ENCODE results near the gene SPOCK3.

The SPOCK3 gene

DNA sequence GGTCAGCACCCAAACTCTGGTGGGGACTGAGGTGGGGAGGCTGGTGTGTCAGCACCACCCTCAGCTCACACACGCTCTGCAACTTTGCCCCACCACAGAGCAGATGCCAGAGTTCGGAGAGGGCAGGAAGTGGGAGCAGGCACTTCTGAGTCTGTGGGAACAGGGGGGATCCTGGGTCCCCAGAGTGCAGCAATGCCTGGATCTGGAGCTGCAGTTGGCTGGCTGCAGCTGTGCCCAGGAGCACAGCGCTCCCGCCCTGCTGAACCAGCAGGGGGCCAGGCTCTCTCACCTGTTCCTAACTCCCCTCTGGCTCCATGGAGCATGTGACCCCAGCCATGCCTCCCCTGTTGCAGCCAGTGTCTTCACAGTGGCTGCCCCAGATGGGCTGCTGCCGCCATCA lies 252.4 kb downstream of the SPOCK3 start:
- Histone ChIP-seq H3K4me2 (ENCODE audit: low read length) (no peak overlapping the region), H3F3A (ENCODE audit: insufficient read depth, low read length) (no peaks in the 10 kb centered on the region), H3K9ac (ENCODE audit: low read length) (no peak overlapping the region), H3K27me3 (ENCODE audit: insufficient read depth, low read length) (no peaks in the 10 kb centered on the region), H3K4me3 (ENCODE audit: low read depth, low read length, poor library complexity, severe bottlenecking) (no peak overlapping the region), H4K20me1 (ENCODE audit: insufficient read depth, low read length) (no peaks in the 10 kb centered on the region), H3K9me2 (ENCODE audit: low read depth, low read length) (no peaks in the 10 kb centered on the region), H3K27ac (ENCODE audit: low read depth, low read length, poor library complexity, severe bottlenecking) (no peak overlapping the region), H3K36me3 (ENCODE audit: insufficient read depth, low read length) (no peaks in the 10 kb centered on the region), H3K79me2 (ENCODE audit: insufficient read depth, low read length) (no peaks in the 10 kb centered on the region), H2AFZ (ENCODE audit: low read length) (no peak overlapping the region), H3K9me3 (ENCODE audit: low read length) (no peaks in the 10 kb centered on the region), H3K4me1 (ENCODE audit: insufficient read depth, low read length, severe bottlenecking) (peaks cover under 1% of the 10 kb centered on the region)
- no peak for TF ChIP-seq EZH2 (IDR thresholded peaks at IDR 0.05; ENCODE audit: borderline replicate concordance, low read length)
- TF ChIP-seq, protein P1, sequence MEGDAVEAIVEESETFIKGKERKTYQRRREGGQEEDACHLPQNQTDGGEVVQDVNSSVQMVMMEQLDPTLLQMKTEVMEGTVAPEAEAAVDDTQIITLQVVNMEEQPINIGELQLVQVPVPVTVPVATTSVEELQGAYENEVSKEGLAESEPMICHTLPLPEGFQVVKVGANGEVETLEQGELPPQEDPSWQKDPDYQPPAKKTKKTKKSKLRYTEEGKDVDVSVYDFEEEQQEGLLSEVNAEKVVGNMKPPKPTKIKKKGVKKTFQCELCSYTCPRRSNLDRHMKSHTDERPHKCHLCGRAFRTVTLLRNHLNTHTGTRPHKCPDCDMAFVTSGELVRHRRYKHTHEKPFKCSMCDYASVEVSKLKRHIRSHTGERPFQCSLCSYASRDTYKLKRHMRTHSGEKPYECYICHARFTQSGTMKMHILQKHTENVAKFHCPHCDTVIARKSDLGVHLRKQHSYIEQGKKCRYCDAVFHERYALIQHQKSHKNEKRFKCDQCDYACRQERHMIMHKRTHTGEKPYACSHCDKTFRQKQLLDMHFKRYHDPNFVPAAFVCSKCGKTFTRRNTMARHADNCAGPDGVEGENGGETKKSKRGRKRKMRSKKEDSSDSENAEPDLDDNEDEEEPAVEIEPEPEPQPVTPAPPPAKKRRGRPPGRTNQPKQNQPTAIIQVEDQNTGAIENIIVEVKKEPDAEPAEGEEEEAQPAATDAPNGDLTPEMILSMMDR (IDR thresholded peaks at IDR 0.05; ENCODE audit: low read length): no peak

DNA sequence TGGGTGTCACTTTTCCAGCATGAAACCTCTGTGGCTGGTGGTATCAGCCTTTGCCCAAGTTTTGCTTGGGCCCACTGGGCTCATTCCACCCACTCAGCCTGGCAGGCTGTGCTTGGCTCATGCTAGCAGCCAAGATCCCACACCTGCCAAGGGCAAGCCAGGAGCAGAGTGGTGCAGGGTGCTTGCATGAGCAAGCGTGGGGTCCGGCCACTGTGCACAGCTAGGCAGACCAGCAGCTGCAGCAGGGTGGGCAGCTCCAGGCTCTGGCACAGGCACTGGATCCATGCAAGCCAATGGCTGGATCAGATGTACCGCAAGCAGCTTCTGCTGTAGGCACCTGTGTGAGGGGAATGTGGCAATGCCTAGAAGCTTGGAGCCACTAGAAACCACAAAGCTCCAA lies 253.9 kb downstream of the SPOCK3 start:
- Histone ChIP-seq H3K9ac (ENCODE audit: low read length) (no peak overlapping the region), H3K4me2 (ENCODE audit: low read length) (no peak overlapping the region)

DNA sequence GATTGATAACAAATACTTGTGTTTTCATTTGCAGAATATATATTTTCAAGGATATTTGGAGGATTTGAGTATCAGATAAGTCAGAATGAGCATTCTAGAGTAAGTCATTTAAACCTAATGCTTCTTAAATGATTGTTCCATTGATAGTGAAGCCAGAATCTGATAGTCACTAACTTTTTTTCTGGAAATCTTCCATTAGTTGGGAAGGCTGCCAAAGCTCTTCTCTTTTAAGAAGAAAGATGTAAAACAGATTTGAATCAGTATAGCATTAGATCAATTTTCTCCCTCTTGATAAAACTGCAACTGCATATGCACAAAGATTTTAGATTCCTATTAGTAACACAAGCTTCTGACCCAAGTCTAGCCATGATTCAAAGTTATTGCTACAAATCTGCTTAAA lies 256.7 kb downstream of the SPOCK3 start:
- no peaks in the 10 kb centered on the region for H3F3A ChIP-seq (ENCODE audit: insufficient read depth, low read length)
- no peaks in the 10 kb centered on the region for H3K9me3 ChIP-seq (ENCODE audit: low read length)
- TF ChIP-seq EZH2 (IDR thresholded peaks at IDR 0.05; ENCODE audit: borderline replicate concordance, low read length): no peak
- TF ChIP-seq, protein P1 (IDR thresholded peaks at IDR 0.05; ENCODE audit: low read length): no peak
- no peaks in the 10 kb centered on the region for H3K4me1 ChIP-seq (ENCODE audit: insufficient read depth, low read length, severe bottlenecking)
- no peaks in the 10 kb centered on the region for H4K20me1 ChIP-seq (ENCODE audit: insufficient read depth, low read length)
- no peaks in the 10 kb centered on the region for H3K9me2 ChIP-seq (ENCODE audit: low read depth, low read length)
- H3K79me2 ChIP-seq (ENCODE audit: insufficient read depth, low read length): no peaks in the 10 kb centered on the region
- no peak overlapping the region for H3K9ac ChIP-seq (ENCODE audit: low read length)
- no peaks in the 10 kb centered on the region for H3K27me3 ChIP-seq (ENCODE audit: insufficient read depth, low read length)
- no peak overlapping the region for H2AFZ ChIP-seq (ENCODE audit: low read length)
- H3K27ac ChIP-seq (ENCODE audit: low read depth, low read length, poor library complexity, severe bottlenecking): no peak overlapping the region
- no peak overlapping the region for H3K4me3 ChIP-seq (ENCODE audit: low read depth, low read length, poor library complexity, severe bottlenecking)
- H3K36me3 ChIP-seq (ENCODE audit: insufficient read depth, low read length): no peaks in the 10 kb centered on the region
- H3K4me2 ChIP-seq (ENCODE audit: low read length): no peak overlapping the region

More for the DNA sequence above, 253.9 kb downstream of the SPOCK3 start:
- H3F3A ChIP-seq (ENCODE audit: insufficient read depth, low read length): no peaks in the 10 kb centered on the region
- H3K9me2 ChIP-seq (ENCODE audit: low read depth, low read length): no peaks in the 10 kb centered on the region
- H3K4me1 ChIP-seq (ENCODE audit: insufficient read depth, low read length, severe bottlenecking): no peaks in the 10 kb centered on the region
- no peaks in the 10 kb centered on the region for H3K9me3 ChIP-seq (ENCODE audit: low read length)
- no peaks in the 10 kb centered on the region for H4K20me1 ChIP-seq (ENCODE audit: insufficient read depth, low read length)
- H2AFZ ChIP-seq (ENCODE audit: low read length): no peak overlapping the region
- no peak overlapping the region for H3K4me3 ChIP-seq (ENCODE audit: low read depth, low read length, poor library complexity, severe bottlenecking)
- no peaks in the 10 kb centered on the region for H3K79me2 ChIP-seq (ENCODE audit: insufficient read depth, low read length)
- H3K27me3 ChIP-seq (ENCODE audit: insufficient read depth, low read length): no peaks in the 10 kb centered on the region
- no peaks in the 10 kb centered on the region for H3K36me3 ChIP-seq (ENCODE audit: insufficient read depth, low read length)
- H3K27ac ChIP-seq (ENCODE audit: low read depth, low read length, poor library complexity, severe bottlenecking): no peak overlapping the region
- TF ChIP-seq, protein P1 (IDR thresholded peaks at IDR 0.05; ENCODE audit: low read length): no peak
- no peak for TF ChIP-seq EZH2 (IDR thresholded peaks at IDR 0.05; ENCODE audit: borderline replicate concordance, low read length)

Measured in OCI-LY1 (cell line).